Activated naive CD4-positive, alpha-beta T cell treated with anti-CD3 and anti-CD28 coated beads, Interleukin-2, amount 50 U/mL, for 24 hours (primary cell): ENCODE results near the gene LAIR1.

ENCODE experiments used
- H3K27ac Mint-ChIP-seq: one replicate; pipeline ENCODE4 v1.8.0; 2021; ENCODE audit warnings: mild to moderate bottlenecking, mixed read lengths
- H3K27me3 Mint-ChIP-seq: one replicate; pipeline ENCODE4 v1.8.0; 2021; ENCODE audit warnings: mixed read lengths
- H3K36me3 Mint-ChIP-seq: one replicate; pipeline ENCODE4 v1.8.0; 2021; ENCODE audit warnings: mixed read lengths
- H3K4me1 Mint-ChIP-seq: one replicate; pipeline ENCODE4 v1.8.0; 2021; ENCODE audit warnings: mixed read lengths
- H3K4me3 Mint-ChIP-seq: one replicate; pipeline ENCODE4 v1.8.0; 2021; ENCODE audit warnings: mild to moderate bottlenecking, mixed read lengths
- H3K9me3 Mint-ChIP-seq: one replicate; pipeline ENCODE4 v1.8.0; 2021; ENCODE audit warnings: mixed read lengths

Gene LAIR1

GRCh38 chr19:54364775-54365257 lies at the start of gene LAIR1:
LAIR1 (minus strand) TSS chr19:54364931; CDS start chr19:54364804, 127 bp downstream.
- Mint-ChIP-seq H3K4me3 (peak within 1 kb of the TSS; percentile 91), H3K36me3 (peaks cover 1% of the 10 kb centered on the region), H3K9me3 (no peaks in the 10 kb centered on the region), H3K4me1 (peaks cover 84% of the 10 kb centered on the region), H3K27me3 (no peaks in the 10 kb centered on the region), H3K27ac (peak within 1 kb of the TSS; percentile 94)

- H3K4me1 Mint-ChIP-seq, result peaks cover 15% of the 10 kb centered on the region
- no peak overlapping the region for H3K27ac Mint-ChIP-seq
- H3K27me3 Mint-ChIP-seq, result peaks cover 25% of the 10 kb centered on the region
- peak overlapping the region; percentile 19 for H3K4me3 Mint-ChIP-seq
- peaks cover 5% of the 10 kb centered on the region for H3K9me3 Mint-ChIP-seq
- peaks cover 1% of the 10 kb centered on the region for H3K36me3 Mint-ChIP-seq
Observed at GRCh38 chr19:54414156-54414555, 49.4 kb upstream of the LAIR1 start.

- H3K4me1 Mint-ChIP-seq, result peaks cover 9% of the 10 kb centered on the region
- peaks cover 22% of the 10 kb centered on the region for H3K27me3 Mint-ChIP-seq
- H3K36me3 Mint-ChIP-seq, result peaks cover 1% of the 10 kb centered on the region
- H3K9me3 Mint-ChIP-seq, result peaks cover 5% of the 10 kb centered on the region
- H3K27ac Mint-ChIP-seq, result no peak overlapping the region
- H3K4me3 Mint-ChIP-seq, result no peak overlapping the region
Observed at GRCh38 chr19:54412877-54413276, 48.1 kb upstream of the LAIR1 start.

- H3K27me3 Mint-ChIP-seq, result peaks cover 15% of the 10 kb centered on the region
Observed at GRCh38 chr19:54411033-54411432, 46.3 kb upstream of the LAIR1 start.

GRCh38 chr19:54408456-54409026 lies 43.8 kb upstream of the LAIR1 start:
- peaks cover 4% of the 10 kb centered on the region for H3K27me3 Mint-ChIP-seq
- H3K36me3 Mint-ChIP-seq, result no peaks in the 10 kb centered on the region
- peak overlapping the region; percentile 85 for H3K27ac Mint-ChIP-seq
- no peaks in the 10 kb centered on the region for H3K9me3 Mint-ChIP-seq
- no peak overlapping the region for H3K4me3 Mint-ChIP-seq
- no peaks in the 10 kb centered on the region for H3K4me1 Mint-ChIP-seq

More at GRCh38 chr19:54411033-54411432, 46.3 kb upstream of the LAIR1 start:
- H3K27ac Mint-ChIP-seq, result peak overlapping the region; percentile 77
- no peak overlapping the region for H3K4me3 Mint-ChIP-seq
- H3K9me3 Mint-ChIP-seq, result peaks cover 5% of the 10 kb centered on the region
- no peaks in the 10 kb centered on the region for H3K4me1 Mint-ChIP-seq
- peaks cover 1% of the 10 kb centered on the region for H3K36me3 Mint-ChIP-seq

GRCh38 chr19:54407780-54408179 lies 43.0 kb upstream of the LAIR1 start:
- H3K4me3 Mint-ChIP-seq, result no peak overlapping the region
- no peaks in the 10 kb centered on the region for H3K4me1 Mint-ChIP-seq
- no peaks in the 10 kb centered on the region for H3K9me3 Mint-ChIP-seq
- H3K27me3 Mint-ChIP-seq, result peaks cover 4% of the 10 kb centered on the region
- H3K27ac Mint-ChIP-seq, result no peak overlapping the region
- H3K36me3 Mint-ChIP-seq, result no peaks in the 10 kb centered on the region

GRCh38 chr19:54405628-54406027 lies 40.9 kb upstream of the LAIR1 start:
- no peaks in the 10 kb centered on the region for H3K9me3 Mint-ChIP-seq
- H3K27ac Mint-ChIP-seq, result no peak overlapping the region
- no peak overlapping the region for H3K4me3 Mint-ChIP-seq
- no peaks in the 10 kb centered on the region for H3K36me3 Mint-ChIP-seq
- peaks cover 2% of the 10 kb centered on the region for H3K27me3 Mint-ChIP-seq
- no peaks in the 10 kb centered on the region for H3K4me1 Mint-ChIP-seq

- no peak overlapping the region for H3K4me3 Mint-ChIP-seq
- no peaks in the 10 kb centered on the region for H3K4me1 Mint-ChIP-seq
- no peak overlapping the region for H3K27ac Mint-ChIP-seq
- peaks cover 2% of the 10 kb centered on the region for H3K27me3 Mint-ChIP-seq
- no peaks in the 10 kb centered on the region for H3K36me3 Mint-ChIP-seq
- H3K9me3 Mint-ChIP-seq, result no peaks in the 10 kb centered on the region
Observed at GRCh38 chr19:54403054-54403453, 38.3 kb upstream of the LAIR1 start.

- Mint-ChIP-seq H3K4me1 (no peaks in the 10 kb centered on the region), H3K9me3 (no peaks in the 10 kb centered on the region), H3K27ac (no peak overlapping the region), H3K36me3 (no peaks in the 10 kb centered on the region), H3K27me3 (peaks cover 2% of the 10 kb centered on the region), H3K4me3 (no peak overlapping the region)
Observed at GRCh38 chr19:54400913-54401312, 36.2 kb upstream of the LAIR1 start.

- no peak overlapping the region for H3K27ac Mint-ChIP-seq
- no peaks in the 10 kb centered on the region for H3K9me3 Mint-ChIP-seq
- no peaks in the 10 kb centered on the region for H3K36me3 Mint-ChIP-seq
- H3K27me3 Mint-ChIP-seq, result no peaks in the 10 kb centered on the region
- H3K4me3 Mint-ChIP-seq, result no peak overlapping the region
- H3K4me1 Mint-ChIP-seq, result no peaks in the 10 kb centered on the region
Observed at GRCh38 chr19:54399189-54399588, 34.5 kb upstream of the LAIR1 start.

- Mint-ChIP-seq H3K36me3 (no peaks in the 10 kb centered on the region), H3K9me3 (no peaks in the 10 kb centered on the region), H3K4me3 (no peak overlapping the region), H3K27ac (no peak overlapping the region), H3K4me1 (peaks cover 6% of the 10 kb centered on the region), H3K27me3 (no peaks in the 10 kb centered on the region)
Observed at GRCh38 chr19:54395685-54396084, 31.0 kb upstream of the LAIR1 start.

- peaks cover 26% of the 10 kb centered on the region for H3K4me1 Mint-ChIP-seq
- H3K27ac Mint-ChIP-seq, result no peak overlapping the region
- H3K27me3 Mint-ChIP-seq, result no peaks in the 10 kb centered on the region
- no peaks in the 10 kb centered on the region for H3K9me3 Mint-ChIP-seq
- no peaks in the 10 kb centered on the region for H3K36me3 Mint-ChIP-seq
- no peak overlapping the region for H3K4me3 Mint-ChIP-seq
Observed at GRCh38 chr19:54393381-54393780, 28.6 kb upstream of the LAIR1 start.

- no peaks in the 10 kb centered on the region for H3K36me3 Mint-ChIP-seq
- H3K4me1 Mint-ChIP-seq, result peaks cover 38% of the 10 kb centered on the region
- no peaks in the 10 kb centered on the region for H3K27me3 Mint-ChIP-seq
- H3K27ac Mint-ChIP-seq, result peak overlapping the region; percentile 17
- H3K9me3 Mint-ChIP-seq, result no peaks in the 10 kb centered on the region
- H3K4me3 Mint-ChIP-seq, result no peak overlapping the region
Observed at GRCh38 chr19:54392105-54392504, 27.4 kb upstream of the LAIR1 start.

- Mint-ChIP-seq H3K9me3 (no peaks in the 10 kb centered on the region), H3K4me3 (no peak overlapping the region), H3K36me3 (no peaks in the 10 kb centered on the region), H3K4me1 (peaks cover 38% of the 10 kb centered on the region), H3K27me3 (no peaks in the 10 kb centered on the region), H3K27ac (peak overlapping the region; percentile 71)
Observed at GRCh38 chr19:54391589-54392061, 26.9 kb upstream of the LAIR1 start.

- peak overlapping the region; percentile 34 for H3K4me3 Mint-ChIP-seq
Observed at GRCh38 chr19:54390942-54391577, 26.3 kb upstream of the LAIR1 start.

GRCh38 chr19:54389553-54389952 lies 24.8 kb upstream of the LAIR1 start:
- no peaks in the 10 kb centered on the region for H3K36me3 Mint-ChIP-seq
- H3K27ac Mint-ChIP-seq, result no peak overlapping the region
- H3K4me3 Mint-ChIP-seq, result no peak overlapping the region
- no peaks in the 10 kb centered on the region for H3K9me3 Mint-ChIP-seq
- H3K27me3 Mint-ChIP-seq, result no peaks in the 10 kb centered on the region
- peaks cover 38% of the 10 kb centered on the region for H3K4me1 Mint-ChIP-seq

More at GRCh38 chr19:54390942-54391577, 26.3 kb upstream of the LAIR1 start:
- H3K27me3 Mint-ChIP-seq, result no peaks in the 10 kb centered on the region
- no peaks in the 10 kb centered on the region for H3K9me3 Mint-ChIP-seq
- peak overlapping the region; percentile 71 for H3K27ac Mint-ChIP-seq
- H3K36me3 Mint-ChIP-seq, result no peaks in the 10 kb centered on the region
- H3K4me1 Mint-ChIP-seq, result peaks cover 38% of the 10 kb centered on the region
